Measurements from ENCODE around the gene KCNG2. TPM values are rescaled to one million over a fixed set of nuclear protein-coding genes. Genes with fewer than 3 reads are reported as not detected.

Gene KCNG2
- total RNA-seq, 2 experiments from 2014 or later = not detected

DNA sequence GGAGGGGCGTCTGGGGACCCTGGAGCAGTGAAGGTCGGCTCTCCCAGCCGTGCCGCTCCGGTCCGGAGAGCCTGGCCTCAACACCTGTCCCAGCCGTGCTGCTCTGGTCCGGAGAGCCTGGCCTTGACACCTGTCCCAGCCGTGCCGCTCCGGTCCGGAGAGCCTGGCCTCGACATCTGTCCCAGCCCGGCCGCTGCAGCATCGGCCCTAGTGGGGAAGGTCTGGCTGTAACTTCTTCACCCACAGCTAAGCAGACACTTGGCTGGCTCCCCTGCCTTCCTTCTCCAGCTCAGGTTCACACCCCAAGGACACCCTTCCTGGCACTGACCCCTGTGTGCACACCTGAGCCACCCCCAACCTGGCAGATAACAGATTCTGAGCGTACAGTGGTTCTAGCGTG is 4.6 kb downstream of the KCNG2 start:
- peaks cover 1% of the 10 kb centered on the region for H3K36me3 Mint-ChIP-seq
- H3K9me3 Mint-ChIP-seq = no peaks in the 10 kb centered on the region
- peaks cover 17% of the 10 kb centered on the region for H3K27me3 Mint-ChIP-seq
- no peak for DNase-seq
- ATAC-seq (ENCODE audit: low read depth) = no peak
- H3K4me3 Mint-ChIP-seq = no peak overlapping the region
- H3K4me1 Mint-ChIP-seq = peaks cover 20% of the 10 kb centered on the region
- H3K27ac Mint-ChIP-seq = no peak overlapping the region
- POLR2A ChIA-PET = no interaction called here

DNA sequence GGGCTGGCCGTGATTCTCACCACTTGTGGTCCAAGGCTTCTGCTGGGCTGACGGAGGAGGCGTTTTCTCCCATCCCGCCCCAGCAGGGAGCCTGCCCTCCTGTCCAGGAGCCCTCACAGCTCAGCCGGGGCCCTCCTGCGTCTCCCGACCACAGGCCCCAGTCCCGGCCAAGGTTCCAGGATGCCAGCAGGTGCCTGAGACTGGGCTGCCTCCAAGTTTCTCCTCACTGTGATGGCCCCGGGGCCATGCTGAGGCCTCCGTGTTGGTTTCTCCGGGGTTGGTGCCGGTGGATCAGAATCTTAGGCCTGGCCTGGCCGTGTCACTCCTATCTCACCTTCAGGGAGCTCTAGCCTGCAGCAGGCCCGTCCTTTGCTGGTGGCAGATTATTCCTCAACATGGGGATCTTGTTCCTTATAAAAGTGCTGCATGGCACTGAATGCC is 5.9 kb downstream of the KCNG2 start:
- ATAC-seq (ENCODE audit: low read depth) (no peak), DNase-seq (no peak)
- POLR2A ChIA-PET = no interaction called here
- no peak overlapping the region for H3K4me3 Mint-ChIP-seq
- no peak overlapping the region for H3K27ac Mint-ChIP-seq
- H3K36me3 Mint-ChIP-seq = no peaks in the 10 kb centered on the region
- H3K4me1 Mint-ChIP-seq = peaks cover 18% of the 10 kb centered on the region
- H3K27me3 Mint-ChIP-seq = peaks cover 15% of the 10 kb centered on the region
- no peaks in the 10 kb centered on the region for H3K9me3 Mint-ChIP-seq

DNA sequence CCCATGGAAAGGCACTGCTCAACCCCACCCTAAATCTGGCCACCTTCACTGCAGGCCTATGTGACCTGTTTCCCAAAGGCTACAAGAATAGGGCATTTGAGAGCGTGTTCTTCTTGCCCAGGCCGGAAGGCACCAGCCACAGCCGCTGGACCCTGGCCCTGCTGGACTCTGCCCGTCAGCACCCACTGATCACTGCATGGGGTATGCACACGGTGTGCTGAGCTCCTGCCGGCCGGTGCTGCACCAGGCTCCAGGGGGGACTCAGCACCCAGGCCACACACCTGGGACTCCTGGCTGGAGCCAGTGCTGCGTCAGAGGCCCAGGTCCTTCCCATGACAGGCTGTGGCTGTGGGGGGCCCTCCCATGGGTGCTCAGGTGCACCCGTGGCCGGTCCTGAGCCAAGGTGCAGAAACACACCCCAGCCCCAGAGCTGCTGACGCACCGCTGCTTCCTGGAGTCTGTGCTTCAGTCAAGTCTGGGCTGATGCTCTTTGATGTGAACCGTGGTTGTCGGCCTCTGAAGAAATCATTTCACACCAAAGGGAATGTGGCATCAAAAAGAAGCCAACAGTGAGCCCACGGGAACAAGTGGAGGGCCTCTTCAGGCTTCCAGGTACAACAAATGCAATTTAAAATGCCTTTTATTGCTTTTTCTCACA is 6.5 kb downstream of the KCNG2 start:
- POLR2A ChIA-PET = no interaction called here
- no peak overlapping the region for H3K27ac Mint-ChIP-seq
- H3K36me3 Mint-ChIP-seq = no peaks in the 10 kb centered on the region
- DNase-seq (no peak), ATAC-seq (ENCODE audit: low read depth) (peak; percentile 55)
- H3K9me3 Mint-ChIP-seq = no peaks in the 10 kb centered on the region
- peaks cover 10% of the 10 kb centered on the region for H3K27me3 Mint-ChIP-seq
- H3K4me3 Mint-ChIP-seq = no peak overlapping the region
- peaks cover 17% of the 10 kb centered on the region for H3K4me1 Mint-ChIP-seq

DNA sequence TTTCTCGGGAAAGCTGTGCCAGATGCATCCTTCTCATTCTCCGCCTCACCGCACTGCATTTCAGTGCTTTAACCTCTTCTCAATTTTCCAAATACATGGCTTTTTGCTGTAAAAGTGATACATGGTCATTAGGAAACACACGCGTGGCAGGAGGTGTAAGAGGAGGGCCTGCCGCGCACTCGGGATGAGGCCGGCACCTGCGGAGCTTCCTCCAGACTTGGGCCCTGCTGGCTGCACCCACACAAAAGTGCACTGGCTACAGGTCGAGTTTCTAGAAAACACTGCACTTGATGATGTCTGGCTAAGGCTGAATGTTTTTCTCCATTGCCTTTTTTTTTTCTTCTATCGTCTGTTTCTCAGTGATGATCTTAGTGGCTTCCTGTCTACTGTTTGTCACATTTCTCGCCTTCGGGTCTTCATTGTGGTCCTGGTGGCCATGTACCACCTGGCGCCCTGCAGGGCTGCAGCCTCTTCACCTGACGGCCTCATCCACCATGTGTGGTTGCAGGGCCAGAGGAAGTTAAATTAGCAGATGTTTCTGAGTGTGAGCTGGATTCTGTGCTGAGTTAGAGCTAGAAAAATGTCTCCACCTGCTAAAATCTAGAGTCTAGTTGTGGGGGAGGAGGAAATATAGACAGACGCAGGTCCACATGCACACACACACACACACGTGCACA is 7.6 kb downstream of the KCNG2 start:
- no peaks in the 10 kb centered on the region for H3K36me3 Mint-ChIP-seq
- ATAC-seq (ENCODE audit: low read depth) = peak; percentile 55
- no peak overlapping the region for H3K27ac Mint-ChIP-seq
- H3K4me1 Mint-ChIP-seq = peaks cover 10% of the 10 kb centered on the region
- H3K9me3 Mint-ChIP-seq = no peaks in the 10 kb centered on the region
- POLR2A ChIA-PET = no interaction called here
- no peak for DNase-seq
- peaks cover 3% of the 10 kb centered on the region for H3K27me3 Mint-ChIP-seq
- peak overlapping the region; percentile 31 for H3K4me3 Mint-ChIP-seq

DNA sequence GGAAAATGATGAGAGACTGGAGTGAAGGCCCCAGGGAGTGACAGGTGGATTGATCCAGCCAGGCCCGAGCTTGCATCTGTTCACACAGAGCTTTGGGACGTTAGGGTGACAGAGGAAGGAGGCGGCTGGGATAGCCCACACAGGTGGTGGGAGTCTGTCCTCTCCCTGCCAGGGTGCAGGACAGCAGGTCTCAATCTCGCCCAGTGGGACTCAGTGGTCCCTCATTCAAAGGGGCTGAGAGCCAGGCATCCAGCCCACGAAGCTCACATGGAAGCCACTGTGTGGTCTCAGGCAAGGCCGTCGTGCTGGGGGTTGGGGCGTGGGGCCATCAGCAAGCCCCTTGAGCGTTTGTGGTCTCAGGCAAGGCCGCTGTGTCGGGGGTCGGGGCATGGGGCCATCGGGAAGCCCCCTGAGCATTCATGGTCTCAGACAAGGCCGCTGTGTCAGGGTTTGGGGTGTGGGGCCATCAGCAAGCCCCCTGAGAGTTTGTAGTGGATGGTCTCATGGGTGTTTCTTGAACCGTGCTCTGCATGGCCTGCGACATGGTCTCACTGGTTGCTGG is 8.3 kb downstream of the KCNG2 start:
- no peaks in the 10 kb centered on the region for H3K9me3 Mint-ChIP-seq
- H3K4me1 Mint-ChIP-seq = peaks cover 10% of the 10 kb centered on the region
- DNase-seq (no peak), ATAC-seq (ENCODE audit: low read depth) (no peak)
- no peaks in the 10 kb centered on the region for H3K36me3 Mint-ChIP-seq
- H3K27me3 Mint-ChIP-seq = peaks cover 7% of the 10 kb centered on the region
- no peak overlapping the region for H3K27ac Mint-ChIP-seq
- POLR2A ChIA-PET = no interaction called here
- no peak overlapping the region for H3K4me3 Mint-ChIP-seq

DNA sequence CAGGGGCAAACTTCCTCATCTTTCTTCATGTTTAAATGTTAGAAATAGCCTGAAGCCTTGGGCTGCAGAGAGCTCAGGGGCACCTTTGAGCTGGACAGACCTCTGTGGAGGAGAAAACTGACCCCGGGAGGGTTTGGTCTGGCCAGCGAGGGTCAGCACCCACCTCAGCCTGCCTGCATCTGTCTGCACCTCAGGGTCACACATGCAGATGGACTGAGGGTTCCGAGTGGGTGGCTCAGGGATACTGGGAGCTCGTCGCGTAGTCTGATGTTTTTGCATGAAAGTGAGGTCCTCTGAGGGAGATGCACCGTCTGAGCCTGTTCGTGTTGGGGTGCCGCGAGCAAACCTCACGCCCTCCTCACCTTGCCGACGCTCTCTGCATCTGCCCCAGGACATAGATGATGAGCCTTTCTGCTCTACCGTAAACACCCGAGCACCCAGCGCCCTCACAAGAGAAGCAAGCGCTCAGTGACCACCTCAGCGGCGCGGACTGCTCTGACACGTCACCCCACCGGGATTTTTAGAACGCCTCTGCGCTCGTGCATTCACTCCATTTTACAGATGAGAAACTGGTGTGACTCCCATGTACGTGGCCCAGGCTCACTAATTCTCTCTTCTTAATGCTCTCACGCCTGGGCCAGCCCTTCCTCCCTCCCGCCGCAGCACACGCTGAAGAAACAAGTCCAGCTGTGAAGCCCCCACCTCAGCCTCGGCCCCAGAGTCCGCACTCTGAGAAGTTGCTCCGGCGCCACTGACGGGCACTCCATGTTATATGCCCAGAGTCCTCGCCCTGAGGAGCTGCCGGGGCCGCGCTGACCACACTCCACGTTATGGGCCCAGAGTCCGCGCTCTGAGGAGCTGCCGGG is 9.5 kb downstream of the KCNG2 start:
- H3K36me3 Mint-ChIP-seq = no peaks in the 10 kb centered on the region

DNA sequence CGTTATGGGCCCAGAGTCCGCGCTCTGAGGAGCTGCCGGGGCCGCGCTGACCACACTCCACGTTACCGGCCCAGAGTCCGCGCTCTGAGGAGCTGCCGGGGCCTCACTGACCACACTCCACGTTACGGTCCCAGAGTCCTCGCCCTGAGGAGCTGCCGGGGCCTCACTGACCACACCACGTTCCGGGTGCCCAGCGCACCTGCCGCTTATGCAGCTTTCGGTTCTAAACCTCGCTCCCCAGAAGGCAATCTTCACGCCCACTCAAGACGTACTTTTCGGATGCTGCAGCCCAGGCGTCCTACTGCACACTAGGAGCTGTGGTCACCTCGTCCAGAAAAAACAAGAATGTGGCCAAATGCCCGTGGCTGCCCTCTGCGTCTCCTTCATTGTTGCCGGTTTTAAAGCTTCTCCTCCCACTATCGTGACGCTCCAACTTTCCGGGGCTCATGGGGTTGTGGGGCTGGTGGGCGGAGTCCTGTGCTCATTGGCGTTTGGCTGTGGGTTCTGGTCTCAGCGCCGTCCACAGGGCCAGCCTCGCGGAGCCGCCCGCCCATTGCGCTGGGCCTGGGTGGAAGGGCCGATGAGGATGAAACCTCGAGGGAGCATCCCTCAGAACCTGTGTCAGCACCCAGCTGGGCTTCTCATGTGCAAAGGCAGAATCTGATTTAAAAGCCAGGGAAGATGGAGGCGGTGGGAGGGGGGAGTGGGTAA is 11.9 kb downstream of the KCNG2 start:
- ATAC-seq (ENCODE audit: low read depth) (no peak), DNase-seq (no peak)
- Mint-ChIP-seq H3K27me3 (peaks cover 13% of the 10 kb centered on the region), H3K36me3 (no peaks in the 10 kb centered on the region), H3K4me3 (no peak overlapping the region), H3K9me3 (no peaks in the 10 kb centered on the region), H3K4me1 (peaks cover 10% of the 10 kb centered on the region), H3K27ac (no peak overlapping the region)
- POLR2A ChIA-PET = no interaction called here

More for the DNA sequence above, 9.5 kb downstream of the KCNG2 start:
- Mint-ChIP-seq H3K27ac (no peak overlapping the region), H3K27me3 (peaks cover 7% of the 10 kb centered on the region), H3K4me1 (peaks cover 10% of the 10 kb centered on the region), H3K4me3 (no peak overlapping the region), H3K9me3 (no peaks in the 10 kb centered on the region)
- DNase-seq (no peak), ATAC-seq (ENCODE audit: low read depth) (no peak)
- POLR2A ChIA-PET = no interaction called here

DNA sequence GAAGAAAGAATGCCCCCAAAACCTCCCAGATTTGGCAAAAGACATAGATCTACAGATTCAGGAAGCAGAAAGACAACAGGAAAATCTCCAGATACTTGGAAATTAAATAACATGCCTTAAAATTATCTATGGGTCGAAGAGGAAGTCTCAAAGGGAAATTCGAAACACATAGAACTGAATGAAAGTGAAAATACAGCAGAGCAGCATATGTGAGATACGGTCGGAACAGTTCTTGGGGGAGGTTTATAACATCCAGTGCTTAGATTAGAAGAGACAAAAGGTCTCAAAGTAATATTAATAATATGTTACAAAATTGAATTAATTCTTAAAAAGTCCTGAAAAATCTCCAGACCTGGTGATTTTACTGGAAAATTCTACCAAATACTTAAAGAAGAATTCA is 14.3 kb downstream of the KCNG2 start:
- Mint-ChIP-seq H3K27ac (no peak overlapping the region), H3K4me3 (no peak overlapping the region), H3K36me3 (no peaks in the 10 kb centered on the region), H3K4me1 (no peaks in the 10 kb centered on the region), H3K27me3 (peaks cover 15% of the 10 kb centered on the region), H3K9me3 (no peaks in the 10 kb centered on the region)
- DNase-seq = no peak
- no peak for ATAC-seq (ENCODE audit: low read depth)
- POLR2A ChIA-PET = no interaction called here

DNA sequence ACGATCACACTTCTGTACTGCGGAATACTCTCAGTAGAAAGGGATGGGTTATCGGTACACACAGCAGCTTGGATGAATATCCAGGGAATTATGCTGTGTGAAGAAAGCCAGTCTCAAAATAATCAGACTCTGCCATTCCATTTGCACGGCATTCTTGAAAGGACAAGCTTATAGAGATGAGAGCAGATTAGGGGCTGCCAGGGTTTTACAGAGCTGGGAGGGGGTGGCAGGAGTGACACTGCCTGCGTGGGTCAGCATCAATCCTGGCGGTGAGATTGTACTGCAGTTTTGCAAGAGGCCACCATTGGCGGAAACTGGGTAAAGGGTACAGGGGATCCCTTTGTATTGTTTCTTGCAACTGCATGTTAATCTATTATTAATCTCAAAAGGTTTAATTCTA is 16.6 kb downstream of the KCNG2 start:
- DNase-seq = no peak
- Mint-ChIP-seq H3K4me3 (no peak overlapping the region), H3K27me3 (peaks cover 16% of the 10 kb centered on the region), H3K36me3 (no peaks in the 10 kb centered on the region), H3K4me1 (no peaks in the 10 kb centered on the region), H3K9me3 (no peaks in the 10 kb centered on the region), H3K27ac (no peak overlapping the region)
- POLR2A ChIA-PET = no interaction called here
- ATAC-seq (ENCODE audit: low read depth) = no peak

DNA sequence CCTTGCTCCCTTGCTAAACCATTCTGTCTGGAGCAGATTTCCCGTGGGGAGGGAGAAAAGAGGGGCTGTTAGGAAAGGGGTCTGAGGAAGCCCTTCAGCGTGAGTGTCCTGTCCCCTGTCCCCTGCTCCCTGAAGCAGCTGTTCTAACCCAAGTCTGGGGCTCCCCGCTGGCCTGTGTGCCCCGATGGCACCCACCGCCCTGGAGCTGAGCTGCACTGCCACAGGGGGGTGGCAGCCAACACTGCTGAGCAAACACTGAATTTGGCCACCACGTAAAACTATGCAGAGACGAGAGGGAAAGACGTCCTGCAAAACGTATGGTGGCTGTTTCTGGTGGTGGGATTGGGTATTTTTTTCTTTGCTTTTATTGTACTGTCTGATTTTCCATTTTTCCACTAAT is 17.9 kb downstream of the KCNG2 start:
- Mint-ChIP-seq H3K27me3 (peaks cover 17% of the 10 kb centered on the region), H3K27ac (no peak overlapping the region), H3K4me3 (no peak overlapping the region), H3K36me3 (no peaks in the 10 kb centered on the region), H3K9me3 (no peaks in the 10 kb centered on the region), H3K4me1 (peaks cover 5% of the 10 kb centered on the region)
- ATAC-seq (ENCODE audit: low read depth) (no peak), DNase-seq (no peak)
- POLR2A ChIA-PET = no interaction called here

DNA sequence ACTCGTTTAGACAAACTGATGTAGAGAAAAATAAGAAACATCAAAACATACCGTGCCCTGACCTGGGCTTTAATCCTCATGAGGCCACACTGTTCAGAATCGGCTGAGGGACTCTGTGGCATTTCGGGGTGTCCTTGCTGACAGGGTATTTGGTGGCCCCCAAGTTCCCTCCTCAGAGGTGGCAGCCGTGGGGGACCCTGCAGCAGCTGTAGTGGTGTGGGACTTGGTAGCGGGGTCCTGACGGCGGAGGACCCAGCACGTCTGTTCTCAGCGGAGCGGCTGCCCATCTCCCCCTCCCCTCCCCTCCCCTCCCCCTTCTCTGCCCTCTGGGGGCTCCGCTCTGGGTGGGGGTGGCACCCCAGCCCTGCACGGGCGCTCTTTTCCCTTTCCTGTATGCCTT is 18.4 kb downstream of the KCNG2 start:
- H3K4me3 Mint-ChIP-seq = no peak overlapping the region
- no peak overlapping the region for H3K27ac Mint-ChIP-seq
- peaks cover 5% of the 10 kb centered on the region for H3K4me1 Mint-ChIP-seq
- no peaks in the 10 kb centered on the region for H3K9me3 Mint-ChIP-seq
- POLR2A ChIA-PET = no interaction called here
- ATAC-seq (ENCODE audit: low read depth) (no peak), DNase-seq (no peak)
- no peaks in the 10 kb centered on the region for H3K36me3 Mint-ChIP-seq
- peaks cover 19% of the 10 kb centered on the region for H3K27me3 Mint-ChIP-seq

DNA sequence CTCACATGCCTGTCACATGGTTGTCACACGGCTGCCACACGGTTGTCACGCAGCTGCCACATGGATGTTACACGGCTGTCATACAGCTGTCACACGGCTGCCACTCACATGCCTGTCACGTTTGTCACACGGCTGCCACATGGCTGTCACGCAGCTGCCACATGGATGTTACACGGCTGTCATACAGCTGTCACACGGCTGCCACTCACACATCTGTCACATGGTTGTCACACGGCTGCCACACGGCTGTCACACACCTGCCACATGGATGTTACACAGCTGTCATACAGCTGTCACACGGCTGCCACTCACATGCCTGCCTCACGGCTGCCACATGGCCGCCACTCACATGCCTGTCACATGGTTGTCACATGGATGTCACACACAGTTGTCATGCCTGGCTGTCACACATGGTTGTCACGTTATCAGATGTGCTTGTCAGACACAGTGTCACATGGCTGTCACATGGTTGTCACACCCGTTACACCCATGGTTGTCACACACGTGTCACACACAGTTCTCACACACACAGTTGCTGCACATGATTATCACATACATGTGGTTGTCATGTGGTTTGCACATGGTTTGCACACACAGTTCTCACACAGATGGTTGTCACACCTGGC is 19.4 kb downstream of the KCNG2 start:
- Mint-ChIP-seq H3K4me1 (peaks cover 5% of the 10 kb centered on the region), H3K36me3 (no peaks in the 10 kb centered on the region), H3K4me3 (no peak overlapping the region), H3K9me3 (no peaks in the 10 kb centered on the region), H3K27me3 (peaks cover 19% of the 10 kb centered on the region), H3K27ac (no peak overlapping the region)
- POLR2A ChIA-PET = no interaction called here
- DNase-seq (no peak), ATAC-seq (ENCODE audit: low read depth) (no peak)

DNA sequence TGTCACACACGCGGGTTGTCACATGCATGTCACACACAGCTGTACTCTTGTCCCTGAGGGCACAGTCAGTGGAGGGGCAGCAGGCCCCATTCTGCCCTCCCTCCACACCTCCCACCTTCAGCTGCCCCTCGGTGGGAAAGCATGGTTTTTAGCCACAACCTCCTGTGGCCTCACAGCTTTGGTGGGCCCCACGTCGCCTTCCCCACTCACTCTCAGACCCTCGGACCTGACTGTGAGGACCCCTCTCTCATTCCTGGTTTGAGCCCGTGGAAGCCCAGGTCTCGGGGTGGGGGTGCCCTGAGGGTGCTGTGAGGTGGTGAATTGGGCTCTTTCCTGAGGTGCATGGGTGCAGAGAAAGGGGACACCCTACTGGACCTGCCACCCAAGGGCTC is 19.9 kb downstream of the KCNG2 start:
- Mint-ChIP-seq H3K27ac (no peak overlapping the region), H3K36me3 (no peaks in the 10 kb centered on the region), H3K4me1 (peaks cover 5% of the 10 kb centered on the region), H3K27me3 (peaks cover 19% of the 10 kb centered on the region), H3K4me3 (no peak overlapping the region), H3K9me3 (no peaks in the 10 kb centered on the region)
- DNase-seq = no peak
- POLR2A ChIA-PET = no interaction called here
- ATAC-seq (ENCODE audit: low read depth) = no peak

Measured in activated naive CD8-positive, alpha-beta T cell treated with anti-CD3 and anti-CD28 coated beads, Interleukin-2, amount 10 ng/mL, durations not matched to agents 7 days and 5 days (primary cell).